Dermis lymphatic vessel endothelial cell (primary cell): ENCODE measurements around the gene UTP14A. TPM values are rescaled to one million over a fixed set of nuclear protein-coding genes. Genes with fewer than 3 reads are reported as not detected.

Source experiments
- total RNA-seq: library from RNA; depleted of rRNA; stranded (reverse); fragments of >200 nt; gene quantifications from 2 replicates; pipeline ENCODE4 v1.2.1, GENCODE V29; 2014

Gene UTP14A
- 11.8 and 24.9 TPM in 2 replicates for total RNA-seq

GRCh38 chrX:129905787-129906580 lies at the start of gene UTP14A:
Gene UTP14A (plus strand): TSS chrX:129906164. CDS start chrX:129906211, 47 bp downstream.

Other genes with a start within 250 kb of the UTP14A start
- not detected in 2 replicates for gene XPNPEP2, start 167.2 kb upstream of the UTP14A start, total RNA-seq
- gene SASH3, start 126.2 kb upstream of the UTP14A start, total RNA-seq, result not detected in 2 replicates
- gene ZDHHC9, start 62.3 kb upstream of the UTP14A start, total RNA-seq, result 15.7 and 15.8 TPM in 2 replicates
- gene BCORL1, start 76.5 kb downstream of the UTP14A start, total RNA-seq, result 2.0 TPM in 2 replicates
- 10.1 and 10.7 TPM in 2 replicates for gene ELF4, start 204.3 kb downstream of the UTP14A start, total RNA-seq